SW 1271 (cell line): ENCODE measurements around the gene TRIM67.

Source experiments
- DNase-seq, 2 experiments: peaks; one replicate each; lab custom pipeline; 2025; lab: John Stamatoyannopoulos, UW

Gene TRIM67

DNA sequence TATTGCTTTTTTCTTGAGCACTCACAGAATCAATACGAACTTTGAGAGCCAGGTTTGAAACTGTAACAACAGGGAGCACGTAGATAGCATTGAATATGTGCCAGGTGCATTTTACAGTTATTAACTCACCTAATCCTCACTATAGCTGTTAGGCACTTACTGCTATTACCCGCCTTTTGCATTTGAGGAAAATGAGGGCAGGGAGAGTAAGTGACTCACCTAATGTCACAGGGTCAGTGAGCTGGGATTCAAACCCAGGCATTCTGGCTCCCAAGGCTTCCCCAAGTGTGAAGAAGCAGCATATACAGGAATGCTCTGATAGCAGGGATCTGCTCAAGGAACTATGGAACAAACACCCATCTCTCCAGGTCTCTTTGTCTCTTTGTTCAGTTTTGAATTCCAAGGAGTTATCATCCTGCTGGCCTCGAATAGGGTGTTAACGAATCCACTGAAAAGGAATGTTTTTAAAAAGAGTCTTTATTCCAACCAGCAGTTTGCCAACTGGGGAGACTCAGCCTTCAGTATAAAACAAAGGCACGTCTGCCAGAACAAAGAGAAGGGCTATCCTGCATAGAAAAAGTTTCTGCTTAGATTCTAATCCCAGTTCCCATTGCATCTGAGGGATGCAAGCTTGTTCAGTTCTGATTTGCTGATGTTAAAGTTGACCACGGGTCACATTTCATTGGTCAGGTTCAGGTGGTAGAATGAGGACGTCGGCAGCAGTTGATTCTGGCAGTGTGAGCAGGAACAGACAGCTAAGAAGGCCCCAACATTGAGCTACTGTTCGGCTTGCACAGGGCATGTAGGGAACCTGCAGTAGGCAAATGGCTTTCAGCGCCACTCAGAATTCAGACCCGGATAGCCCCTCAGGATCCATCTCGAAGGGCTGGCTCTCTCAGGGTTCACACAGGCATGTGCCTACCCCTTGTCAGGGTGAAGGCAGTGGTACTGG lies 22.1 kb downstream of the TRIM67 start:
- no peak for DNase-seq

DNA sequence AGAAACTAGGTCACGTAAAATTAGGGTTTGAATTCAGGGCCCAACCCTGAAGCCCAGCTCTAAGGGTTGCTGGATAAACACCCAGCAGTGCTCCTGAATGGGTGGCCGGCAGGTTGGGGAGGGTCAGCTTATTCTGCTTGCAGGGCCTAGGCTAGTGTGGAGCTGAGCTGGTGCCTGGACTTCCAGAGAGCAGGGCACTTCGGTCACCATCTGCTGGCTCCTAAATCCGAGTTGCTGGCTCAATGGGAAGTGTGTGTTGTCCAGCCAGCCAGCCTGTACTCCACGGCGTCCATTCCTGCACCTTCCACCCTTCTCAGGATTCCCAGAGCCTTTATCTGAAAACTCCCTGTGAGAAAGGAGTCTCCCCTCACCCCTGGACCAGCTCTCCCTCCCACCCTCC lies 23.0 kb downstream of the TRIM67 start:
- no peak for DNase-seq

DNA sequence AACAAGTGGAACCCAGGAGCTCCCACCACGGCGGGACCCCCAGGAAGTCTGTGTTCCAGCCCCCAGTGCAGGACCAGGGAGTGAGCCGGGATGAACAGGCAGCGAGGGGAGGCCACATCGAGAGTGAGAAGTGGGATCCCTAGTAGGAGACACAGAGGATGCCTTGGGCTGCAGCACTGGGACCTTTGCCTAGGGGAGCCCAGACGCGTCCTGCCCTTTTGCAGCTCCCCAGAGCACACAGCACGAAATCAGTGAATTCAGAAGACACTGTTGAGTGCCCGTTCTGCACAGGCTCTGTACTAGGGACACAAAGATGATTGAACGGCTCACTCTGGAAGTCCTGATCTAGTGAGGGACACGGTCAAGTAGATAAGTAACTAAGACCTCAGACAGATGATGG lies 23.5 kb downstream of the TRIM67 start:
- no peak for DNase-seq

DNA sequence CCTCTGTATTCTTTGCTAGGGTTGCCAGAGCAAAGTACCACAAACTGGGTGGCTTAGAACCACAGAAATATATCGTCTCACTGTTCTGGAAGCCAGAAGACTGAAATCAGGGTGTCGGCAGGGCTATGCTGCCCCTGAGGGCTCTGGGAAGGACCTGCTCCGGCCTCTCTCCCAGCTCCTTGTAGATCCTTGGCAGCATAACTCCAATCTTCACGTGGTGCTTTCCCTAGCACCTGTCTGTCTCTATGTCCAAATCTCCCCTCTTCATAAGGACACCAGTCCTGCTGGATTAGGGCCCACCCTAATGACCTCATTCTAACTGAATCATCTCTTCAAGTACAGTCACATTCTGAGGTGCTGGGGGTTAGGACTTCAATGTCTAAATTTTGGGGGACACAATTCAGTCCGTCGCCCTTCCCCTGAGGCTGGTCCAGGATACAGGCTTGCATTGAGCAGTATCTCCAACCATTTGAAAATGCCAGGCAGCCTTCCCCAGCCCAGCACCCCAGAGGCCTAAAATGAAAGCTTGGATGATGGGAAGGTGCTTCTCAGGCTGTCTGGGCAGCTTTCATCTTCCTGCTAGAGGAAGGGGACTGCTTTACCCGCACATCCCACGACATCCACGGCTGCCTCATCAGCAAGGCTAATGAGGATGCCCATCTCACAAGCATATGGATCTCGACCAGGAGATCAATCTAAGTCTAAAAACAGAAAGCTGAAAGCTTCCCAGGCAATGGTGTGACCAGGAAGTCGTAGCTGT lies 24.7 kb downstream of the TRIM67 start:
- DNase-seq: no peak

DNA sequence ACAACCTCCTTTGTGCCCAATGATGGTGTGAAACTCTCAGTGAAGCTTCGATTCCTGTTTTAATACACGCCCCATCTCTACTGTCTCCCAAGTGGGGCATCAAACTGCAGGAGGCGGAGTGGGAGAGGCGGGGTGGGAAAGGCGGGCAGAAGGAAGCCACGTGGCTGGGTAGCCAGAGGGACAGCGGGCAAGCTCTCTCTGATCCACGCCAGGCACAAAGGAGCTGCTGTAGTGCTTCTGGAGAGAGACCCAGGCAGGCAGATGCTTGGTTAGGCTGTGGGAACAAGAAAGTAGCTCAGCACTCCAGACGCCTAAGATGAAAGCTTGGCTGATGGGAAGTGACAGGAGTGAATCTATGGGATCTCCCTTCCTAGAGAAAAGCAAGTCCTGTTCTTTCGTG lies 25.7 kb downstream of the TRIM67 start:
- no peak for DNase-seq

DNA sequence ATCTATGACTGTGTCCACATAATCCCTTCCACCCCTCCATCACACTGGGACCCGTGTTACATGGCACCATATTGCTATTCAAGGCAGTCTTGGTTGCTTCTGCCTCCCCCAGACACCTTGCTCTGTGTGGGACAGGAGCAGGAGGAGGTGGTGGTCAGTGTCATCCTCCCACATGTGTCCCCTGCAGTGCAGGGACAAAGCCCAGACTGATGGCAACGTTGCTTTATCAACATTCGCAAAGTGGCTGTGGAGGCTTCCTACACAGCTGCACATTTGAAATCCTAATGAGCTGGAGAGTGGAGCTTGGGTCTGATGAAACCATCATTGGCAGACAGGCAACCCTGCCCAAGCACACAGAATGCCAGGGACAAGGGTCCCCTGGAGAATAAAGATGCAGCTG lies 26.2 kb downstream of the TRIM67 start:
- no peak for DNase-seq

DNA sequence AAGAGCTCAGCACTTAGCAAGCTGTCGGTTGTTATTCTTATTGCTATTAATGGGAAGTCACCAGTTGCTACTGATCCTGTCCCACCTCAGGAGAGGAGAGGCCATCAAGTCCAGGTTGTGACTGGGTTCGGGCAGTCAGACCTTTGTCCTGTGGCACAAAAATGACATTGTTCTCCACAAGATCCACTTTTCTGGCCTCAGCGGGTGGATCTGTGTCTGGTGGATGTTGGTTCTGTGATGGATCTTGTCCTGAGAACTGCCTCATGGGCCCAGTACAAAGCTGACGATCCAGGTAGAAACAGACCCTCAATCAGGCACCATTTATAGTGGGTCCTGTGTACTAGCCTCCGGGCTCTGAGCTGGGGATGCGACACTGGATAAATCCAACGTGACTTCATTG lies 26.9 kb downstream of the TRIM67 start:
- no peak for DNase-seq

DNA sequence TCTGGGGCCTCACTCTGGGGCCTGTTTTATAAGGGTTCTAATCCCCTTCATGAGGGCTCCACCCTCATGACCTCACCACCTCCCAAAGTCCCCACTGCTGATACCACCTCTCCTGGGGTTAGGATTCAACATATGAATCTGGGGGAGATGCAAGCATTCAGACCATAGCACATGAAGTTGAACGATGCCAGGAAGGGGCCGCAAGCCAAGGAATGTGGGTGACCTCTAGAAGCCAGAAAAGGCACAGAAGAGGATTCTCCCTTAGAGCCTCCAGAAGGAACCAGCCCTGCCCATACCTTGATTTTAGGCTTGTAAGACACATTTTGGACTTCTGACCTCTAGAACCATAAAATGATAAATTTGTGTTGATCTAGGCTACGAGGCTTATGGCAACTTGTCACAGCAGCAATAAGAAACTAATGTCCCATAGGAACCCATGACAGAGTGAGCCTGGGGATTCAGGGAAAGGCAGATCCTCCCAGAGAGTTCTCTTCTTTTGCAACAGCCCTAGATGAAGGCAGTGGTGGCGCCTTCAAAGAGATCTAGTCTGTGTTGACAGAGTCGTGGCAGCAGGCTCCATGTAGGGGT lies 27.9 kb downstream of the TRIM67 start:
- no peak for DNase-seq

DNA sequence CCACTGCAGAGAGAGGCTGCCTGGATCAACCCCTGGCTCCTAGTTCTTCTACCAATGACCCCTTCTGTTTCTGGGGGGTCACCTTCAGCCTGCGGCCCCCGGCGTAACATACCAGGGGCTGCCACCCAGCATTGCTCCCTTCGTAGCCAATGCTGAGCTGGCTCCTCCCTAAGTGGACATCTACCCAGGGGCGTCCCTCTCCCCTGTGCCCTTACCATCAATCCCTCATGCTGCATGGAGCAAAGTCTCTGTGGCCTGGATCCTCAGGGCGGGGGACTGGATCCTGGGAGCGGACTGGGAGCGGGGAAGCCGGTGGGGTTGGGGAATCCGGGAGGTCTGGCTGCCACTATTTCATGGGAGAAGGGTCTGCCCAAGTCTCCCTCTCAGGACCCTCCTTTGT lies 28.6 kb downstream of the TRIM67 start:
- no peak for DNase-seq

DNA sequence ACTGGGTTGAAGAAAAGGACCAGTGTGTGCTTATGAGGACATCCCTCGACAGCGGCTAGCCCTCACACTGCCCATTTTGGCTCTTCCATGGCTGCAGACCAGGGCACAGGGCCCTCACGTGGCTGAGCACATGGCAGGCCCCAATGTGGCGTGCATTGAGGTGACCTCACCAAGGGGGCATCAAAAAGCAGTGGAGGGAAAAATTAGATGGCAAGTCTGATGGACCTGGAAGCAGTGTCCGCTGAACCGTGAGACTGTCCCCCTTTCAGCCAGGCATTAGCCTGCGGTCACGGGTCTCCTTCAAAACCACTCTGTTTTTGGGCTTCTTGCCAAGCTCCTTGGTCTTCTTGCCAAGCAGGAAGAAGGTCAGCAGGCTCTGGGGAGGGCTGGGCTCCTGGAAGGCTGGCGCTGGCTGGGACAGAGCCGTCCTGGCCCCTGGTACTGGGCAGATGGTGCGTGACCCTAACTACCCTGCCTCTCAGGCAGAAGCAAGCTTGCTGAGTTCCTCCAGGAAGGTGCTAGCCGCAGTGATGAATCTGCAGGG lies 30.8 kb downstream of the TRIM67 start:
- DNase-seq: no peak

DNA sequence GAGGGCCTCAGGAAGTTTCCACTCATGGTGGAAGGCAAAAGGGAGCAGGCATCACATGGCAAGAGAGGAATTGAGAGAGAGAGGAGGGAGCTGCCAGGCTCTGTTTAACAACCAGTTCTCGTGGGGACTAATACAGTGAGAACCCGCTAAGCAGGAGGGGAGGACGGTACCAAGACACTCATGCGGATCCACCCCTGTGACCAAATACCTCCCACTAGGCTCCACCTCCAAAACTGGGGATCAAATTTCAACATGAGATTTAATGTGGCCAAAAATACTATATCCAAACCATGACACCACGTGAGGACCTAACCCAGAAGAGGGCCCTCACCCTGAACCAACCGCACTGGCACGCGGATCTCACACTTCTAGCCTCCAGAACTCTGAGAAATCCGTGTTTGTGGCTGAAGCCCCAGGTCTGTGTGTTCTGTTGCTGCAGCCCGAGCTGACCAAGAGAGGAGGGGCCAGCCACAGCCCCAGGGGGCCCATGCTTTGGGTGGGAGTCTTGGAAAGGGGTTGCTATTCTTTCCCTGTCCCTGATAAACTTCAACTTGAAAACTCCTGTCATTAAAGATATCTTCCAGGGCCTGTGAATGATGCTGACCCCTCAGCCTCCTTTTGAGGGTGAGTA lies 32.0 kb downstream of the TRIM67 start:
- no peak for DNase-seq

DNA sequence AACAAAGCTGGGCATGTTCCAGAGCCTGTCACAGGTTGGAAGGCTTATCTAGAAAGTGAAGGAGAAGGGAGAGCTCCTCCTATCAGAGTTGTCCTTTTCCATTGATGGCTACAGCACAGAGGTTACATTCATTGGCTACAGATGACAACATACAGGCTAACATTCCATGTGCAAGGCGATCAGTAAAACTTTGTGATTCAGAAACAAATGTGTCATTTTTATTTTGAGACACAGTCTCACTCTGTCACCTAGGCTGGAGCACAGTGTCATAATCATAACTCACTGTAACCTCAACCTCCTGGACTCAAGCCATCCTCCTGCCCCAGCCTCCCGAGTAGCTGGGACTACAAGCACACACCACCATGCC lies 32.6 kb downstream of the TRIM67 start:
- DNase-seq: no peak

DNA sequence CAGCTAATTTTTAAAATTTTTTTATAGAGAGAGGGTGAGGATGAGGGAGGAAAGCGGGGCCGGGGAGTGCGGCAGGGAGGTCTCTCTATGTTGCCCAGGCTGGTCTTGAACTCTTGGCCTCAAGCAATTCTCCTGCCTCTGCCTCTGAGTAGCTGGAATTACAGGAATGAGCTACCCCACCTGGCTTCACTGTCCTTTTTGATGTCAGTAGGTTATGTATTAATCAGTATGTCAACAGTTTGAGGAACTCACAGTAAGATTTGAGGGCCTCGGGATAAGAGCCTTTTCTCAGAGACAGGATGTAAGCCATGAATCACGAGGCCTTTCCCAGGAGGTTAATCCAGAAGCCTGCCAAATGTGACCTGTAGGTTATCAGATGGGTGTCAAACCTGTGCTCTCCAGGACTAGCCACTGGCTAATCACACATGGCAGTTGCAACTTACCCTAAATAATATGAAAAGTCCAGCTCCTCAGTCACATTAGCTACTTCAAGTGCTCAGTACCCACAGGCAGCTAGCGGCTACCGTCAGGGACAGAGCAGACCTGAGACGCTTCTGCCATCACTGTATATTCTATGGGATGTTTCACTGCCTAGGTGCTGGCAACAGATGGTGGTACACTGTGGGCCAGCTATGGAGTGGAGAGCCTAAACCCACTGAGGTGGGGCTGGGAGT lies 33.1 kb downstream of the TRIM67 start:
- DNase-seq: no peak

DNA sequence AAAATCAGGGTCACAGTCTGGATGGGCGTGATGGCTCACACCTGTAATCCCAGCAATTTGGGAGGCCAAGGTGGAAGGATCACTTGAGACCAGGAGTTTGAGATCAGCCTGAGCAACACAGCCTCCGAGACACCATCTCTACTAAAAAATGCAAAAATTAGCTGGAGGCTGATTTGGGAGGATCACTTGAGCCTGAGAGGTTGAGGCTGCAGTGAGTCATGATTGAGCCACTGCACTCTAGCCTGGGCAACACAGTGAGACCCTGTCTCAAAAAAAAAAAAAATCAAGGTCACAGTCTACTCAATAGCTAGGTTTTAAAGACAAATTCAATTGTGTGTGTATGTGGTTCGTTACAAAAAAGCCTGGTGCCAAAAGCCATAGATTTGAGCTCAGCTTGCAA lies 34.4 kb downstream of the TRIM67 start:
- no peak for DNase-seq

DNA sequence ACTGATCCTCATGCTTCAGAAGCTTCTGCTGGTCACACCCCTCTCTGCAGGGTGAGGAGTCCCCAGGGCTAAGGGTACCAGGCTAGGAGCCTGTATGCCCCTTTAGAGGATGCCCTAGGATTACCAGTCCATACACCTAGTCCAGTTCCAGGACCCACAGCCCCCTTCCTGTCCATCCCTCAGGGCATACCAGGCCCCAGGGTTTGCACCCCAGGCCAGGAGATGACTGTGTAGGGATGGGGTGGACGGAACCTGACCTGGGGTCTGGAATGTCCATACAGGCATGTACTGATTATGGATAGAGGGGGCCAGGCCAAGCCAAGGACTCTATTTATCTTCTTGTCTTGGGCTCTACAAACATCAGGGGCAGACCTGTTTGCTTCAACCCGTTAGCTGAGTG lies 34.9 kb downstream of the TRIM67 start:
- no peak for DNase-seq

DNA sequence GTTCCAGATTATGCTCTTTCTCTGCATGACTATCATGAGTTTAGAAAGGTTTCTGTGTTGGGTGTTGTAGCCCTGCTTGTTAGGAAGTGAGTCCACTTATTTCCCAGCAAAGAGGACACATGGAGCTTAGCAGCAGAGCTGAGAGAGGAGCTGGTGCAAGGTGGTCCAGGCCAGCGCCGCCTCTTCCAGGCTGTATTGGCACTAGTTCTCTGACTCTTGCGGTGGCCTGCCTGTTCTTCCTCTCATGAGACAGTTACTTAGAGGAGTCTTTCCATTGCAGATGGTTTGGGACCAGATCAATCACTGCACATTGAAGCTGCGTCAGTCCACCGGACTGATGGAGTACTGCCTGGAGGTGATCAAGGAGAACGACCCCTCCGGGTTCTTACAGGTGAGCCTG lies 38.0 kb downstream of the TRIM67 start:
- no peak for DNase-seq

DNA sequence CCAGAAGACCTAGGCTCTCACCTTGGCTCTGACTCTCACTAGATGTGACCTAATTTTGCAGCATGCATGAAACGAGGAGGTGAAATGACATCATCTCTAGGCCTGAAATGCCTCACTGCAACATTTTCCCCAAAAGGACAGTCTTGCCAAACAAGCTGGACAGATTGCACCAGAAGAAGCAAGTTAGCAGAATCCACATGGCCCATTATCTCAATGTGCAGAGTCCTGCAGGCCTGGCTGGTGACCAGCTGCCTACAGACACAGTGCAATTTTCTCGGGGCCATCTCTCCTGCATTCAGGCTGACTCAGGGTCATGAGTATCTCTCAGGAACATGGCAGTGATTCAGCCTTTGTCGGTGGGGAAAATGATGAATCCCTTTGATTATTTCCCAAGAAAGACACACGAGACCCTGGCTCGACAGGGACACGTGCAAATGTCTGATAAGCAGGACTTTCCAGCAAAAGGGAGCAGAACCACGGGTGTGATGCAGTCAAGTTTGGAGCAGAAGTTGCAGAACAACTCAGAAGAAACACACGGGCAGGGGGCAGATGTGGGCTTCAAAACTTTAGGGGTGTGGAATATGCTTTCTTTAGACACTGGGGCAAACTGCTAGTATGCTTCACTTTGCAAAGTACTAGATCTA lies 38.7 kb downstream of the TRIM67 start:
- no peak for DNase-seq

DNA sequence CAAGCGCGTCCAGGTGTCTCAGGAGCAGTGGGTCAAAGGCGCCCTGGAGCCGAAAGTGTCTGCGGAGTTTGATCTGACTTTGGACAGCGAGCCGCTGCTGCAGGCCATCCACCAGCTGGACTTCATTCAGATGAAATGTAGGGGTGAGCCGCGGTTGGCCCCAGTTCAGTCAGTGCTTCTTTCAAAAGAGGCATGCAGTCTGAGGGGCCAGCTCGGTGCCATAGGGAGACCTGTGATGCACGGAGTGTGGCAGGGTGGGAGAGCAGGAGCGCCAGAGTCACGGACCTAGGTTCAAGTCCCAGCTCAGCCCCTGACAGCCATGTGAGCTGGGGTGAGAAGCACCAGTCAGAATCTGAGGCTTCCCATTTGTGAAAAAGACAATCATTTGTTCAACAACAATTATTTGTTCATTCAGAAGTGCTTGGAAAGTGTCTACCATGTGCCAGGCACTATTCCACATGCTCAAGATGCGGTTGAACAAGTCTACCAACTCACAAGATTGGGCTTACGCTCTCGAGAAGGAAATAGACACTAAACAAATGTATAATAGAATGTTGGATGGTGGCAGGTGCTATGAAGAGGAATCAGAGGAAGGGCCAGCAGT lies 39.6 kb downstream of the TRIM67 start:
- DNase-seq: no peak

DNA sequence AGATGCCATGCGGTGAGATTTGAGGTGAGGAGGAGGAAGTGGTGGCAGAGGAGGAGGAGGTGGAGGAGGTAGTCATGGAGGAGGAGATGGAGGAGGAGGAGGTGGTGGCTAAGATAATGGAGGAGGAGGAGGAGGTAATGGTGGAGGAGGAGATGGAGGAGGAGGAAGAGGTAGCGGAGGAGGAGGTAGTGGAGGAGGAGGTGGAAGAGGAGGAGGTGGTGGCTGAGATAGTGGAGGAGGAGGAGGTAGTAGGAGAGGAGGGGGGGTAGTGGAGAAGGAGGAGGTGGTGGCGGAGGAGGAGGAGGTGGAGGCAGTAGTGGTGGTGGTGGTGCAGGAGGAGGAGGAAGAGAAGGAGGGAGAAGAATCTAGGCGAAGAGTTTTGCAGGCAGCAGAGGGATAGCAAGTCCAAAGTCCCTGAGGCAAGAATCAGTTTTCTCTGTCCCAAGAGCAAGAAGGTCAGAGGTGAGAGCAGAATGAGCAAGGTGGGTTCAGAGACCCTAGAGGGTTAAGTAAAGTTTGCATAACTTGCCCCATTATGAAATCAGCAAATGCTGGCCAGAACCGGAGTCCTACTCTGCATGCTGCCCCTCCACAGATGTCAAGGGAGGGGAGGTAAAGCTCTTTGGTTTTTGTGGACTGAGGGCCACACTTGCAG lies 40.2 kb downstream of the TRIM67 start:
- DNase-seq: no peak
